OCI-LY3 (cell line): Measurements from ENCODE around the gene RGS6.

ENCODE experiments used
- CTCF ChIP-seq: fragments of 200-600, 300-600 bp; sonication (generic); IDR thresholded peaks from 2 replicates; pipeline ENCODE4 v1.5.1; 2014; ENCODE audit warnings: antibody characterized with exemption, low read length, low read depth
- EZH2phosphoT487 ChIP-seq: fragments of 200-600 bp; shearing (Covaris generic); IDR thresholded peaks from 2 replicates; pipeline ENCODE4 v1.6.1; 2018; ENCODE audit warnings: antibody characterized with exemption, mixed run types, low read depth

GRCh38 chr14:72538387-72538786 is 606.2 kb downstream of the RGS6 start:
- TF ChIP-seq CTCF = no peak
- TF ChIP-seq EZH2phosphoT487 = no peak
